DOHH2 (cell line): ENCODE data around the gene CNPY3.

ENCODE experiments used
- CTCF ChIP-seq: fragments of 200-600 bp; sonication (generic); IDR thresholded peaks from one replicate; pipeline ENCODE4 v1.5.1; 2014; ENCODE audit warnings: antibody characterized with exemption, mild to moderate bottlenecking, low read depth, low read length; ENCODE audit not compliant: poor library complexity, severe bottlenecking
- EZH2phosphoT487 ChIP-seq: fragments of 200-600 bp; sonication (generic); IDR thresholded peaks from 2 replicates; pipeline ENCODE4 v1.6.1; 2017; ENCODE audit warnings: borderline replicate concordance, mild to moderate bottlenecking, antibody characterized with exemption, low read length, moderate library complexity, mixed read lengths

- TF ChIP-seq CTCF (no peak), EZH2phosphoT487 (no peak)
Observed at GRCh38 chr6:42958125-42958524, 28.8 kb downstream of the CNPY3 start.
